ENCODE measurements around the gene ESPL1.

GRCh38 chr12:53298164-53298563, 30.1 kb downstream of the ESPL1 start:
- TF ChIP-seq CTCF (IDR thresholded peaks at IDR 0.05) (no peak), POLR2A (IDR thresholded peaks at IDR 0.05) (no peak)
